ENCODE measurements around the gene DYNC1H1.
"Not testable (repeated sequence)": the region's sequence is repeated elsewhere in the genome, so short reads cannot be mapped to it uniquely, and the experiment has no call there.

The DYNC1H1 gene

GRCh38 chr14:102074415-102074964, 110.1 kb downstream of the DYNC1H1 start:
- no peak for DNase-seq

GRCh38 chr14:102075155-102075554, 110.8 kb downstream of the DYNC1H1 start:
- DNase-seq: no peak

DNA sequence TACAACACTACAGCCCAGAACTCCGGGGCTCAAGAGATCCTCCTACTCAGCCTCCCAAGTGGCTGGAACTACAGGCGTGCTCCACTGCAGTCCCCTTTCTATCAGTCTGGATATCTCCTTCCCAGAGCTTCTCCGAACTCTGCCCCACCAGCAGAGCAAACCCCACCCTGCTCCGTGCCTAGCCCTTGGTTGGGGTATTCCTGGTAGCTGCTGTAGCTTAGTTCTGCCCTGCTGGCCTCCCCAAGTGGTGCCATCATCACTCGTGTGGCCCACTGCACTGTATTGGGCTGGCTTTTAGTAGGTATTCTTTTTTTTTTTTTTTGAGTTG, 113.0 kb downstream of the DYNC1H1 start:
- no peak for DNase-seq

DNA sequence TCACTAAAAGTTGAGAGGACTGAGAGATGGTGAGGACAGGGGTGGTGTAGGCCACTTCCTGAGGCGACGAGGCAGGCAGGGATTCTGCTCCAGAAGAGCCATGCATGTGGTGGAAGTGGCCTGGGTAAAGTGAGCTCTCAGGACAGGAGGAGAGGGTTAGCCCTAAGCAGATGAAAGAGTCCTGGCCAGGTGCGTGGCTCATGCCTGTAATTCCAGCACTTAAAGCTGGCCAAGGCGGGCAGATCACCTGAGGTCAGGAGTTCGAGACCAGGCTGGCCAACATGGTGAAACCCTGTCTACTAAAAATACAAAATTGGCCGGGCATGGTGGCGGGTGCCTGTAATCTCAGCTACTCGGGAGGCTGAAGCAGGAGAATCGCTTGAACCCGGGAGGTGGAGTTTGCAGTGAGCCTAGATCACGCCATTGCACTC, 114.0 kb downstream of the DYNC1H1 start:
- not testable (repeated sequence) for DNase-seq

GRCh38 chr14:102078831-102079699, 114.7 kb downstream of the DYNC1H1 start:
- DNase-seq: no peak

DNA sequence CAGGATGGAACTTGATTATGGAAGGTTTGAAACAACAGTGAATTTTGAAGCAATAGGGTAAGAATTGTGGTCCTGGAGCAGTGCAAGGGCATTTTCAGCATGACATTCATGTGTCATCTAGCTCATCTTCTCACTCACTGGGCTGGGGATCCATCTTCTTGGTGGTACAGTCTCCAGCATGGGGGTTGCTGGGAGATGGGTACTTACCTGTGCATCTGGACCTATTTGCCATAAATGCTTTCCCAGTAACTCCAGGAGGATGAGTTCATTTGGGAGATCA, 115.3 kb downstream of the DYNC1H1 start:
- no peak for DNase-seq

DNA sequence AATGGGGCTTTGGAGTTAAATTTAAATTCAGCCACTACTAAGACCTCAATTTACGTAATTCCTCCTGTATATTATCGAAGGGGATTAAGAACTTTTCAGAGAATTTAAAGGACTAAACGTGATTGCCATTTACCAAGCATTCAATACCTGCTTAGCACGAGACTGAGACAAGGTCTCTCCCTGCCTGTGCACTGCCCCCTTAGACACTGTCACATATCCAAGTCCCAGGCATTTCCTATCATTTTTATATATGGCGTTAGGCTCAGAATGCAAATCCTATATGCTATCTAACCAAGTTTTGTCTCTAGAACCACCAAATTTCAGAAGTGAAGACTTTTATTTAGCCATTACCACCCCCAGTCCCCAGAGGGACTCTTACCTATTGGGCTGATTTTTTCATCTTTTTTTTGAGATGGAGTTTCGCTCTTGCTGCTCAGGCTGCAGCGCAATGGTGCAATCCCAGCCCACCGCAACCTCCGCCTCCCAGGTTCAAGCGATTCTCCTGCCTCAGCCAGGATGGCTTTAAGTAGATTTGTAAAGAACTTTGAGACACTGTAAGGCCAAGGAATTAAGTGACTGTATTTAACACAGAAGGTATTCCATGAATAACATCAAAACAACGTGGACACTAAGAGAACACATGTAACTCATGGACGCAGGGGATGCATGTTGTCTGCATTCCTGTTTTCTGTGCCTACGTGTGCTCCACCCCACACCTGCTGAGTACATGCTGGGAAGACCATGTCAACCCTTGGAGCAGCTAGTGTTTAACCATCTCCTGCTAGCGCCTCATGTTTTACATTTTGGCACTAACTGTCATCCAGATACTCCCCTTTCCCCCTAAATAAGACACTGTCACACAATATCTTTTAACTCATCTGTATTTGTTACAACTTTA, 116.1 kb downstream of the DYNC1H1 start:
- no peak for DNase-seq

DNA sequence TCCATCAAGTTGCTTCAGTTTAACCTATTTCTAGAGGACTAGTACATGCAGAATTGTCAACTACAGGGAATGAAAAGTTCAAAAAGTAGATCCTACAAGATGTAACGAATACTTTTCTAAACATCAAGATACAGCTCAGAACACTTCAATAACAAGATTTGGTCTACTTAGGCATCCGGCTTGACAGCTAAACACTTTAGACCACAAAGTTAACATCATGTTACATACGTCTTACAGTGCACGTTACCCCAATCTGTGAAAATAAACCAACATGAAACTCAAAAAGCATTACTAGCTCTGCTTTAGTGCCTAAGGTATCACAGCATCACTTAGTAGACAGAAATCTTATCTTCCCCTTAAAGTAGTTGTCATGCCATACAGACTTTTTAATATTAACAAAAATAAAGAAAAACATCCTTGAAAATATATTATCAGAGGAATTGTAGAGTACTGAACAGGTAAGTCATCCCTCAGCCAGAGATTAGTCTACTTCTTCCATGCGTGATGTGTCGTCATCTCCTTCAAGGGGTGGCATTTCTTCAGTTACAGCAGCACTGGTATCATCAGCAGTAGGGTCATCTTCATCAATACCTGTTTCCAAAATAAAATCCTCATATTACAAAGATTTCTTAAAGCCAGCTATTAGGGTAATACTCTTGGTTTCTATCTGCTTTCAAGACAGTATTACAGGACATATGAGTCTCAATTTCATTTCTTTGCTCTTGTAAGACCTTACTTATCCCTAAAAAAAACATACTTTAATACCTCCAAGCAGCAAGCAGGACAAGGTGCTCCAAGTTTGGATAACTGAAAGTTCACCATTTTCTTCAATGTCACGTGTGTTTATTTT, 117.1 kb downstream of the DYNC1H1 start:
- no peak for DNase-seq

DNA sequence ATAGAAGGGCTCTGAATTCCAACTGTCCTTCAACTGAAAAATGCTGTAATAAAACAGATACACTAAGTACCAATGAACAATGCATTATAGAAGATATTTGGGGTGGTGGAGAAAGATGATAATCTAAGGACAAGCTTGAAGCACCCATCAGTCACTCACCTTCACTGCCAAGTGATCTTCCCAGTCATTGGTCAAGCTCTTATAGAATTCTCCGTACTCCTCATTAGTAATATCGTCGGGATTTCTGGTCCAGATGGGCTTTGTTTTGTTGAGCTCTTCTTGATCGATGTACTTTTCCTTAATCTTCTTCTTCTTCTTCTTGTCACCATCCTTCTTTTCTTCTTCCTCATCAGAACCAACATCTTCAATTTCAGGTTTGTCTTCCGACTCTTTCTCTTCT, 120.1 kb downstream of the DYNC1H1 start:
- not testable (repeated sequence) for DNase-seq

- no peak for DNase-seq
These were observed 120.6 kb downstream of the DYNC1H1 start for GRCh38 chr14:102084931-102085330.

GRCh38 chr14:102085488-102085887, 121.1 kb downstream of the DYNC1H1 start:
- DNase-seq: no peak

DNA sequence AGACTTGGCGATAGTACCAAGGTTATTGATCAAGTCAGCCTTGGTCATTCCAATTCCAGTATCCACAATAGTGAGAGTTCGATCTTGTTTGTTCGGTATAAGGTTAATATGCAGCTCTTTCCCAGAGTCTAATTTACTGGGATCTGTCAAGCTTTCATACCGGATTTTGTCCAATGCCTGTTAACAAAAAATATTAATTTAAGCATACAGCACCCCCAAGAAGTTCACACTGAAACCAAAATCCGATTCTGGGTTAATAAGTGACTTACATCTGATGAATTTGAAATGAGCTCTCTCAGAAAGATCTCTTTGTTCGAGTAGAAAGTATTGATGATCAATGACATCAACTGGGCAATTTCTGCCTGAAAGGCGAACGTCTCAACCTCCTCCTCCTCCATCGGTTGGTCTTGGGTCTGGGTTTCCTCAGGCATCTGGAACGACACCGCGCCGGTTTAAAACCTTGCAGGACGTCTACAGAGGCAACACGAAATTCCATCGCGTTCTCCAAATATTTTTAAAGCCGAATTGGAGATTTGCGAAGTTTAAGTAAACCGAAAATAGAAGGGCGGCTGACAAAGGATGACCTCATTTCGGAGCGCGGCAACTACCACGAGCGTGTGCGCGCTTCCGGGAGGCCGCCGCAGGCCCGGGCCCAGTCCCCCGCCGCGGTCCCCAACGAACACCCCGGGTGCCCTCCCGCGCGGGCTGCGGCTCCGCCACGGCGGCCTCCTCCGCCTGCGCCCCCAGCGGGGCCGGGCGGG, 121.8 kb downstream of the DYNC1H1 start:
- DNase-seq: peak; percentile 47

- DNase-seq: no peak
These were observed 122.3 kb downstream of the DYNC1H1 start for GRCh38 chr14:102086709-102086971.

DNA sequence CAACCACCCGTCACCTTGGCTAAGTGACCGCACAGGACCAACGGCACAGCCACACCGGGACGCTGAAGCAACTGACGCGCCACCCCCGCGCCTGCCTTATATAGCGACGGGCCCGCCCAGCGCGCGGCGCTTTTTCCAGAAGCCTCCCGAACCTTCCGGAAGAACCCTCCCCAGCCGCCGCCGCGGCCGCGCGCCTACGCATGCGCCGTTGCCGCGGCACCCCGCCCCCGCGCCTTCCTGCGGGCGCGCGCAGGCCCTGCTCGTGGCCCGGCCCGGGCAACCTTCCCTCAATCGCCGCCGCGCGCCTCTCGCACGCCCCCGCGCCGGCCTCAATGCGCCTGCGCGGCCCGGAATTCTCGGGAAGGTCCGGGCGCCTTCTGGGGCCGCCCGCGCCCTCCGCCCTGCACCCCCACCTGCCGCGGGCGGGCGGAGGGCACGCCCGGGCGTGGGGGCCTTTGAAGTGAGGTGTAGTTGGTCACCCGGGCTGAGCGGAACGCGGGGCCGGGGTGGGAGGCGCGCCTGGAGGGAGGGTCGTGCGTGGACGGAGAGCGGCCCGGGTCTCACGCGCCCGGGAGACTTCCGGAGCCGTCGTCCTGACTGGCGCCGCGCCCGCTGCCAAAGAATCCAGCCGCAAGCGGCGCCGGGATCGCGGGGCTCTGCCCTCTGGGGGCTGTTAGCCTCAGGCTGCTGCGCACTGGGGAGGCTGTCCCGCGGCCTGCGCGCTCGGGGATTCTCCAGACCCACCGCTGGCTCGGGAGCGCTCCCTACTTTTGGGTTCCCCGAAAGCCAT, 122.8 kb downstream of the DYNC1H1 start, which contains the start of gene HSP90AA1:
Gene HSP90AA1, minus strand, starts transcription at position 73 of the 790 bp plus-strand sequence. CDS start 666 bp downstream, outside the sequence.
- DNase-seq: peak; percentile 96

- DNase-seq: no peak
These were observed 123.3 kb downstream of the DYNC1H1 start for GRCh38 chr14:102087762-102088011.

- DNase-seq: no peak
These were observed 123.8 kb downstream of the DYNC1H1 start for GRCh38 chr14:102088012-102088792.

DNA sequence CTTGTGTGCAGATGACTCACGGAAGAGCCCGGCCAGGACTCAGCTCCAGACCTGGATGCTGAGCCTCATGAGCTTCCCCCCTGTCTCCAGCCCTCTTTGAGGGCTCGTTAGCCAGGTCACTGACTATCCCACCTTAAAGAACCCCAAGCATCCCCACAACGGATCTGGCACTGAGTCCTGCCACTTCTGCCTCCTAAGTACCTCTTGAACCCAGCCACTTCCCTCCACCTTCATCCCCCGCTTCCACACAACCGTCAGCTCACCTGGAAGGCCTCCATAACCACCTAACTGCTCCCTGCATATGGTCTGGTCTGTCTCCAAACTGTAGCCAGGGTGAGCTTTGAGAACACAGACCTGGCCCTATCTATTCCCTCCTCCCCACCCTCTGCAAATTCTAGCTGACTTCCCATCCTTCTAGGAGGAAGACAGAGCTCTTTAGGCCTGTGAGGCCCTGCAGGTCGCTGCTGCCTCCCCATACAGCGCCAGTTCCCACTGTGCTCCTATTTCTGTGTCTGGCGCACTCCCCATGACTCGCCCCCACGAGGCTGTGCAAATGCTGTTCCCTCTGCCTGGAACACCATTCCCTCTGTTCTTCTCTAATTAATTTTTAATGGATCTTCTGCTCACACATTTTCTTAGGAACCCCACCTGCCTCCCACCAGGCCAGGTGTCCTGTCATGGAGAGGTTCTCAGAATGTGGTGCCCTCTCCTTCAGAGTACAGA, 125.4 kb downstream of the DYNC1H1 start:
- DNase-seq: no peak

GRCh38 chr14:102090713-102091112, 126.3 kb downstream of the DYNC1H1 start:
- DNase-seq: no peak

- no peak for DNase-seq
These were observed 128.4 kb downstream of the DYNC1H1 start for GRCh38 chr14:102092806-102093205.

DNA sequence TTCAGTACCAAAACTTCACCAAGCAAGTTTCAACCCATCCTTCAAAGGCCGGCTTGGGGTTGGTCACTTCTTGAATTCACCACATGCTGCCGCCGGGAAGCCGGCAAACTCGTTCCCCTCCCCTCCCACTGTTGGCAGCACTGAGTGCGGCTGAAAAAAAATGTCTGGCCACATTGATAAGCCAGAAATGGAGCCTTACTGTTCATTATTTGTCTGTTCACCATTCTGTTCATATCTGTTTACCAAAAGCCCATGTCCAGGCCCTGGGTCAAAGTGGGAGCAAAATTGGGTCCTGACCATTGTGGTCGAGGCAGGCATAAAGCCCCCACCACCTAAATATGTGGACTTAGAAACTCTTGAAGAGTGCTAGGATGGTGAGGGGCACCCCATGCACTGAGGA, 129.7 kb downstream of the DYNC1H1 start:
- no peak for DNase-seq
